Right lung (tissue), 5 donors: Measurements from ENCODE around the gene TACR2. TPM values are rescaled to one million over a fixed set of nuclear protein-coding genes. Genes with fewer than 3 reads are reported as not detected.

ENCODE experiments used
- DNase-seq, 2 donors: peaks; one replicate each; pipeline ENCODE4 v3.0.0-alpha.2; 2013
- polyA plus RNA-seq, 5 donors: library from polyadenylated mRNA; unstranded; fragments of 120-200 nt; gene quantifications; one replicate each; pipeline versions ENCODE4 v1.2.1 to v1.2.3, GENCODE V29; 2013; ENCODE audit warnings: inconsistent platforms in 1 of 5, low replicate concordance in 1 of 5; ENCODE audit not compliant: insufficient read length in 5 of 5, insufficient read depth in 1 of 5

Gene TACR2
- polyA plus RNA-seq, 5 donors = 0.45 to 1.0 (median 0.57) TPM

DNA sequence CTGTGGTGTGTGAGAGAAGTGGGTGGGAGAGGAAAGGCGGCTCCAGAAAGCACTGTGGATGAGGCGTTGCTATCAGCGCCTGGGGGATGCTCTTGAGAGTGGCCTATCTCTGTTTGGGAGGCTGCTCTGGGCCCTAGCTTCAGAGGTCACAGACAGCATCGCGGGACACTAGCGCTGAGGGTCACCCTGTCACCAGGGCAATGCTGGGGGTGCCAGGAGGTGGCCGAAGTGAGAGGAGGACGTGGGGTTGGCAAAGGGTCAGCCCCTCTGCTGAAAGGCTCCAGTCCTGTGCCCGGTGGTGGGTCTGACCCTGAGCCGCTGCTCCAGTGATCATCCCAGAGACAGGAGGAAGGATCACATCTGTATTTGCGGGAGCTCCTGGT is 3.0 kb upstream of the TACR2 start:
- DNase-seq = no peak

DNA sequence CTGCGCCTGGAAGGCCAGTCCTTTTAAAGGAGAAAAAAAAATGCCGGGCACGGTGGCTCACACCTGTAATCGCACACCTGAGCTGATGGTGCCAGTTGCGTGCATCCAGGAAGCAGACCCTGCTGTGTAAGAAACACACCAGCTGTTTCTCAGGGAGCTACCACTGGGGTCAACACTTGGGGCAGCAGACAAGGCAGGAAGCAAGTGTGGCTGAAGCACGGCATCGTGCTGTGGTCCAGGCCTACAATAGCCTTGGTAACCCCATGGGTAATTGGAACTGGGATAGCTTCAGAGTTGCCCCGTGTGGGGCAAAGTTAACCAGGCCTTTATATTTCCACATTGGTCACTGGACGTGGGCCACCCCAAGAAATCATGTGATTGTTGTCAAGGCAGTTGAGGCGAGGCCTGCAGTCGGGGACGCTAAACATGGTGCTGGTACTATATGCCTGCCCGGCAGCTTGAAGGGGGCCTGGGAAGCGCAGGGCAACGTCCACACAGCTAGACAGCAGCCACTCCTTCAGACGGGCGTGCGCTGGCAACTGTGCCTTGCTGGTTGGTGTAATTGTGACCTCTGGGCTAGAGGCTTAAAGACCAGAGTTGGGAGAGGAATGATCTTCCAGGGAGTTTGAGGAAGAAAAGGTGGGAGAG is 2.5 kb upstream of the TACR2 start:
- DNase-seq = no peak

DNA sequence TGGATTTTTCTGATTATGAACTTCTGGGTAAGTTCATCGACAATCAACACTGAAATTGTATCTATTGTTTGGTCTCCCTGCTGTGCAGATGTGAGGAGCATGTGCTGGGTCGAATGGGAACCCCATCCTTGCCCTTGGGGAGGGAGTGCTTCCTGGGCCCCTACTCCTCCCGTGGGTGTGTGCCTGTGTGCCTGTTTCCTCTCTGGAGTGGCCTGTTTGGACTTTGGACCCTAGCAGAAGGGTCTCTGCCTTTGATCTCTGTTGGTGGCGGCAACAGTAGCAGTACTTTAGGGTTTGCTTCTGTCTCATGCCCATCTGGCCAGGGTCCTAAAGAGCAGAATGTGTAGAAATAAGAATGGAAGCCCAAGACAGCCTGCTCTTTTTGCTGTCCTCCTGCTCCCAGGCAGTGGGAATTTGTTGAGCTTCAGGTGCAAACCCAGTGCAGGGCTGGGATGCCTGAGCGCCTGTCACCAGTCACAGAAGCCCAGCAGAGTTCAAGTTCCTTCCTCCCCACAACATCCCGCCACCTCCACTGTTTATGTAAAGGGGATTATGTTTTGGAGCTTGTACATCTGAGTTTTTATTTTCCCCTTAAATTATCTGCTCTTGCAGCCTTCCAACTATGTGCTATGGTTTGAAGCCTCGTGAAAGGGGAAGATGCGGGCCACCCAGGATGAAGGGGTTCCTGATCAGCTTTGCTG is 1.5 kb upstream of the TACR2 start:
- no peak for DNase-seq

DNA sequence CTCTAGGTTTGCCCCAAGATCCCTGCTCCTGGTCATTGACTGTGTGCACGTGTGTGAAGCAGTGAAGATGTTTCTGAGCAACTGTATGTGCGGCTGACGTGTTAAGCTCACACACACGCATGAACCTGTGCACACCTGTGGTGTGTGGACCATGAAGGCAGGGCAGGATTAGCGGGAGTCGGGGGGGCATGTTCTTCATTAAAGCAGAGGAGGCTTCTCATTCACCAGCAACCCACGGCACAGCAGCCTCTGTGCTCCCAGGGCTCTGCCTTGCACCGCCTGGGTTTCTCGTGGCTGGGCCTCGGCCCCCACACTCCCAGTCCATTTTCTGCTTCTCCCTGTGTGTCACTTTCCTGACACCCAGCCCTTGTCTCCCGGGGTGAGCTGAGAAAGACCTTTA is 824 bp upstream of the TACR2 start:
- DNase-seq = no peak

DNA sequence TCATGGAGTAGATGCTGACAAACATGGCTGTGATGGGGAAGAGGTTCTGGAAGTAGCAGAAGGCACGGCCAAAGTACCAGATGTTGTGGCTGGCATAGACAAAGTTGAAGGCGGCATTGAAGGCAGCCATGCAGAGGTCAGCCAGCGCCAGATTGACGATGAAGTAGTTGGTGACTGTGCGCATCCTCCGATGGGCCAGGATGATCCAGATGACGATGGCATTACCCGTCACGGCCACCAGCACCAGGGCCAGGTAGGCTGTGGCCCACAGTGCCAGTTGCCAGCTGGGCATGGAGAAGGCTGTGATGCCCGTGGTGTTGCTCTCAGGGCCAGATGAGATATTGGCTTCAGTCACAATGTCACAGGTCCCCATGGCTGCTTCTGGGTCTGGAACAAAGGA is 767 bp downstream of the TACR2 start:
- no peak for DNase-seq

DNA sequence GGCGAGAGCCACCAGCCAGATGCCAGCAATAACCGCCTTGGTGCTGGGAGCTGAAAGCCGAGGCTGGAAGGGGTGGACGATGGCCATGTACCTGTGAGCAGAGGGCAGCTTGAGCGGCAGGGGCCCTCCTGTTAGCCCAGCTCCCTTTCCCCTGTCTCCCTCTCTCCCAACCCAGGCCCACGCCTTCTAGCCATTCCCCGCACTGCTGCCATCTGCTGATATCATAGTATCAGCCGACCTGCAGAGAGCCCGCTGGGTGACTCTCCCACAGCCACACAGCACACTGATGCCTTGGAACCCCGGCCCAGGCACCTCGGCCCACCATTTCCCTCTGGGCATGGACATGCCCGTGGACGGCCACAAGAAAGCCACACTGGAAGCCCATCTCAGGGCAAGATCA is 1.7 kb downstream of the TACR2 start:
- DNase-seq = no peak

DNA sequence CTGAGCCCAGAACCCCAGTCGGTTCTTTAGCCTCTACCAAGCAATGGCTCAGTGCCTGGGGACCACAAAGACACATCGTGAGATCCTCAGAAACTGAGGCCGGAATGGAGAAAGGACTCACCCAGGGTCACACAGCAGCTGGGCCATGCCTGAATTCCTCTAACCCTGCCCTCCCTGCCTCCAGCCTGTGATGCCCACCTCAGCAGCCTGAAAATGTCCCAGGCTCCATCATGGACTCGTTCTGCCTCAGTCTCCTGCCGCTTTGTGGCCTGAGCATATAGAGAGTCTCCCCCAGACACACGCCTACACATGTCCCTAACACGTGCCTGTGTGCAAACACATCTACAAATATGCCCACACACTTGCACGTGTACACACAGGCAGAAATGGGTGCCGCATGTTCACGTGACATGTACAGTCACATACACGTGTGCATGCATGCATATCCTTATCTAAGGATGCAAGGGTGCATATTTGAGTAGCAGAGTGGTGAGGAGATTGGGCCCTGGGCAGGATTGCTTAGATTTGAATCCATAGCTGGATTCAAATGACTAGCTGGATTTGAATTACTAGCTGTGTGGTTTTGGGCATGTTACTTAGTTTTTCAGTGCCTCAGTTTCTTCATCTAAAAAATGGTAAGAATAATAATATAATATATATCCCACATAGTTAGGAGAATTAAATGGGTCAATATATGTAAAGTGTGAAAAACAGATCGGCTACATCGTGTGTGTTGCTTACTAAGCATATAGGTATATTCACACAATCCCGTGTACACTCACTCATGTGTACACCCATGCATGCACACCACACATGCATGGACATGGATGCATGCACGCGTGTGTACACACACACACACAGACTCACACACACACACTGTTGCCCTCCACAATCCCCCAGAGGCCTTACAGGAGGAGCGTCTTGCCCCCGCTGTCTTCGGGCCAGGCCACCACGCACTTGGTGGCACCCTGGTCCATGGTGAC is 2.4 kb downstream of the TACR2 start:
- DNase-seq = no peak

DNA sequence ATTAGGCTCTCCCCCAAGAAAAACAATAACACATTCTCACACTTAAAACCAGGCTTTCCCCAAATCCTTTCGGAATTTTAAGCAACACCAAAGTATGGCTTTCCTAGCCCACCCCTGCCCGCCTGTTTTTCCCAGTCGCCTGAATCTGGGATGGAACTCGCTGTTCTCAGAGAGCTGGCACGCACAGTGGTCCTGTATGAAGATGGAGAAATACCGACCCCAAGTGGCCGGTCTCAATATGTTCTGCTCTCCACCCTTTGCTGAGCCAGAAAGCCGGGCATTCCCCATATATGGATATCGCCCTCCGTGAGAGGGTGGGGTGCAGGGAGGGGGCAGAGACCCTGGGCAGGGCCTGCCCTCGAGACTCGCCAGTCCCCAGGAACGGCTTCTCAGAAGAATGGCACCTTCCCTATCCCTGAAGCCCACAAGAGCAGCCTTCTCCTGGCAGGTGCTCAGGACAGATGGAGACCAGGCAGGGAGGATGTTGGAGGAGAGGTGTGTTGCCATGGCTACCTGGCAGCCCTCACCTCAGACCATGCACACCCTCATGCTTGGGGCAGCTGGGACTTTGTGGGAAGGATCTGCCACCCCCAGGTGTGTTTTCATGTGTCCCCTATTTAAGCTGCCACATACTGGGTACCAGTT is 3.4 kb downstream of the TACR2 start:
- peak in 1 of 2 donors; percentile 67 for DNase-seq

DNA sequence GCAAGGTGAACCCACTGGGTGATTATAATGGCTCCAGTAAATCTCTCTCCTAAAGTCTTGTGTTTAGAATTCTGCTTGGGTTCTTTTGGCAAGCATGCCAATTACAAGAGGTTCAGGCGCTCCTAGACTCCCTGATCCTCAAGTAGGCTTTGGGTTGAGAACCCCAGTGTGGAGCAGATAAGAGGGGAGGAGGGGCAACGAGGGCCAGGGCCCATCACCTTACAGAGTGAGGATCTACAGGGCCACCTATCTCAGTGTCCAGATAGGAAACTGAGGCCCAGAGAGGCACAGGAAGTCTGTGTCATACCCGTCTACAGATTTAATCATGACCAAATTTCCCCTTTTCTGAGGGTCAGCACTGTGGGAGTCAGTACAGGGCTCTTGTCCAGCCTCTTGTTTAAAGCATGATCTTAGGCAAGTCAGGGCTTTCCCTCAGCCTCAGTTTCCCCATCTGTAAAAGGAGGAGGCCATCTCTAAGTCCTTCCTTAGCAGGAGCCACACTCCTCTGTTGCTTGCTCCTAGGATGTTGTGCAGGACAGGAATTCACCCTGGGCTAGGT is 4.4 kb downstream of the TACR2 start:
- DNase-seq = no peak

DNA sequence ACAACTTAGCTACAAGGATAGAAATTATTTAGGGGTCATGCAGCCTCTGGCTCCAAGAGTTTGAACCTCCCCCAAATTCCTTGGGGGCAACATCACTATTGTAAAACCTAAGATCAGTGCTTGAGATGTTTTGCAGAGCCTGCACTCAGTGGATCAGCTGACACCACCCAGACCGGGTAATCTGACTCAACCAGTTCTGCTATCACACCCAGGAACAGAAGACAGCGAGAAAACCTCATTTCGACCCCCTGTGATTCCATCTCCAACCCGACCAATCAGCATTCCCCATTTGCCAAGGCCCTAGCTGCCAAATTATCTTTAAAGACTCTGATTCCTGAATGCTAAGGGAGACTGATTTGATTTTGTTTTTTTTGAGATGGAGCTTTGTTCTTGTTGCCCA is 5.2 kb downstream of the TACR2 start:
- DNase-seq = no peak

DNA sequence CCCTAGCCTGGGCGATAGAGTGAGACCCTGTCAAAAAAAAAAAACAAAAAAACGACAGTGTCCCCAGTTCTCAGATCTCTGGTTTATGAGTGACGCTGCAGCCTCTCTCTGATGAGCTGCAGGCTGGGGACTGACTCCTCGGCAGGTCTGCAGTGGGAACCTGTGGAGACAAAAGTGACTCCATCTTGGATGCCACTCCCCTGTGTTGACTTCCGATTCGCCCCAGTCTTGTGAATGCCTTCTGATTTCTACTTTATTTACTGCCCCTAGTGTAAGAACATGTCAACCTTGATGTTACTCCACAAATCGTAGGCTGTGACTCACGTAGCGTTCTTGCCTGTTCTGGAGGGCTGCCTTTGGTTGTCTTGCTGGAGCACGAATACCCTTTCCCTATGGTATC is 6.2 kb downstream of the TACR2 start:
- no peak for DNase-seq

DNA sequence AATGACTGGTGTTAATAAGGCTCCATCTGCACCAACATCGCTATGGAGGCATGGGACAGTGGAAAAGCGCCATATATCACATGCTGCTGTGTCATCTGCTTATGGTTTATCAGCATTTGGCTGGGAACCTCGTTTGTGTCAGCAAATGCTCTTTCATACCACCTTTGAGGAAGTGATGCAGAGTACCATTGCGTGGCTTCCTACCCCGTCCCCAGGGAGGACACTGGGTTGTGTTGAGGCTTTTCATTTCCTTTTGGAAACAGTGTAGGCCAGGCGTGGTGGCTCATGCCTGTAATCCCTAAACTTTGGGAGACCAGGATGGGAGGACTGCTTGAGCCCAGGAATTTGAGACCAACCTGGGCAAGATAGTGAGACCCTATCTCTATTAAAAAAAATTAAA is 6.8 kb downstream of the TACR2 start:
- no peak for DNase-seq

DNA sequence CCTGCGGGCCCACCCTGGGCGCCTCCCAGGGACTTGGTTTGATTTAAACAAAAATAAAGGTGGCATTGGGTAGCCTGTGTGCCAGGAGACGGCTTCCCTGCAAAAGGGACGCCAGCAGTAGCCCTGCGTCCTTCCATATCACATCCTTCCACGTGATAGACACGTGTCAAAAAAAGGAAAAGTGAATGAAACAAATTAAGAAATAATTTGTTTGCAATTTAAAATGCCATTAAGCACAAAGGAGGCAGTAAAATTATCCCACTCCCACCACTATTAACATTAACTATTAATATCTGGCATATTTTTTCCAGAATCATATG is 7.6 kb downstream of the TACR2 start:
- no peak for DNase-seq

DNA sequence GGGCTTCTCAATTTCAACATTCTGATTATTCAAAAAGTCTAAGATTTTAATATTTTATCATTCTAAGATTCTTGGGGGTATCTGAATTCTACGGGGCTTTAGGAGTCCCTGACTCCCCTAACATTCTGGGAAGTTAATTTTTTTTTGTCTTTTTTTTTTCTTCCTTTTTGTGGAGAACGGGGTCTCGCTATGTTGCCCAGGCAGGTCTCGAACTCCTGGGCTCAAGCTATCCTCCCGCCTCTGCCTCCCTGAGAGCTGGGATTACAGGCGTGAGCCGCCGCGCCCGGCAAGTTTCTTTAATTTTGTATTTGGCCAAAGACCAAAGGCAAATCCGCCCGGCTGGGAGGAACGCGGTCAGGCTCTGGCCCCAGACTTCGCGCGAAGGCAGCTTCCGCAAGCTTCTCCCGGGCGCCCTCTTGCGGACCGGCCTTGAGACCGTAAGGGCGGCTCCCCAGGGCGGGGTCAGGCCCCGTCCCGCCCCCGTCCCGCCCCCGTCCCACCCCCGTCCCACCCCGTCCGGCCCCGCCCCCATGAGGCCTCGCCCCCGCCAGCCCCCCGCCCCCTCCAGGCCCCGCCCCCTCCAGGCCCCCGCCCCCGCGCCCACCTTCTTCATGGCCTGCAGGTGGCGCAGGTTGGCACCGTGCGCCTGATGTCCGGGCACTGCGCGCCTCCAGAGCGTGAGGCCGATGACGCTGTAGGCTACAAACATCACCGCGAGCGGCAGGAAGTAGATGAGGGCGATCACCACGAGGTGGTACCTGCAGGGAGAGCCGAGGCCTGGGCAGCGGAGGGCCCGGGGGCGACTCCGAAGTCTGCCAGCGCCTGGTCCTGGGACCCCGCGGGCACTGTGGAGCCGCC is 8.2 kb downstream of the TACR2 start:
- DNase-seq = peak; percentile 91

DNA sequence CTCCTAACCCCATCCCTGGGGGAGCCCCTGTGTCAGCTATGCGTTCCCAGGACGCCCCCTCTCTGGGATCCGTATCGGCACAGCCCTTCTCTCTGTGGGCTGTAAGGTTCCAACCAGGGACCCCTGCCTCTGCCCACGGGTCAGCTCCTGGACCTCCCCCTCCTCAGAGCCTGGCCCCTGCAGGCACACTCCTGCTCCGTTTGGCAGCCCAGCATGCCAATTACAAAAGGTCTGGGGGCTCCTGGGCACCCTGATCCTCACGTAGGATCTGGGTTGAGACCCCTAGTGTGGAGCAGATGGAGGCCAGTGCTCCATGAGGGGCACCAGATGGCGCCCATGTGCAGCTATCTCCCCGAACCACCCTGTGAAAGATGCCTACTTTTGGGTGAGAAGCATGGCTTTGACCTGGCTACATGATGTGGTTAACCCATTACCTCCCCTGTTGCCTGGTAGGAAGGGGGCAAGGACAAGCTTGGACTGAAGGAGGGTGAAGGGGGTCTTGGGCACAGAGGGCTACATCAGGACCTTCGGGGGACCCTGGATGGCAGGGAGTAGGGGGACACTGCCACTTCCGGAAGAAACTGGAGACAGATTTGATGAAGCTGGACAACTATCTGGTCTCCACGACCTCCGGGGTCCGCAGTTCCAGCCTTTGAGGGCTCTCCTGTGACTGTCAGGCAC is 9.0 kb downstream of the TACR2 start:
- no peak for DNase-seq

DNA sequence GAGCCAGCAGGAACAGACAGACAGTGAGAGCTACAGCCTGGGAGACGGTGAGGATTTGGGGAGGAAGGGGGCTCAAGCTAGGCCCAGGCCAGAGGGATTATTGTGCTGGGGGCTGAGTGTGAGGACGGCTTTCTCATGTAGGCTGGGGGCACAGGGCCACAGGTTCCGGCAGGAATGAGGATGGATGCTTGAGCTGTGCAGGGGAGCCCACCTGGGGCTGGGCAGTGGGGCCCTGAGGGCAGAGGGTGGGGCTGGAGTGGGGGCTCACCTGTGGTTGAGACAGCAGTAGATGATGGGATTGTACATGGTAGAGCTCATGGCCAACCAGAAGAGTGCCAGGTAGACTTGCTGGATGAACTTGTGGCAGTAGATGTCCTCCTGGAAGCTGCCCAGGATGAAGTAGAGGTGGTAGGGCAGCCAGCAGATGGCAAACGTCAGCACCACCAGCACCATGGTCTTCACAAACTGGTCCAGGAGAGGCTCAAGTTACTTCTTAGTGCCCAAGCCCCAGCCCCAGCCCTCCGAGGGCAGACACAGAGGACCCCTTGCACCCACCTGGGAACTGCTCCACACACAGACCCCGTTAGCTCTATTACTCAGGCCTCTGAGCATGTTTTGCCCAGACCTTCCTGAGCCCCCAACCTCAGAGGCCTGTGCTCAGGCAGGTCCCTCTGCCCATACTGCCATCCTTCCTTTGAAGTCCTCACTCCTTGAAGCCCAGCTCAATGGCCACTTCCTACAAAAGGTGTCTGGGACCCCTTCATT is 9.7 kb downstream of the TACR2 start:
- DNase-seq = no peak

DNA sequence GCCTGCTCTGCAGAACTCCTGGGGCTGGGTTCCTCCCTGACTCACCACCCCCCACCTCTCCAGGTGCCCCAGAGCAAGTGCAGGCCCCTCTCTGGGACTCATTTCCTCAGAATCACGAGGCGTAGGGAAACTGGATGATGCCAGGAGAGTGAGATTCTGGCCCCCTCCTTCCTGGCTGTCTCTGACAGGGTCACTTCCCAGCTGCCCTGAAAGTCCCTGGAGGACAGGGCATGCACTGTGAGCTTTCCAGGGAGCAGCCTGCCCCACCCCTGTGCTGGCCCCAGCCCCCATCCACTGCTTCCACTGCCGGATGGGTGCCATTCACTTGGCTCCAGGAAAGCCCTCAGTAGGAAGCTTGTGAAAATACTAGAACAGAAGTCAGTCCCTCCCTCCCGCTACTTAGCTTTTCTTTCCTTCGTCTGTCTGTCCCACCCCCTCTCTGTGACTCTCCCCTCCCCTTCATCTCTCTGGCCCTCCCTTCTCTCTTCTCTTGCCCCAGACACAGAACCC is 10.4 kb downstream of the TACR2 start:
- no peak for DNase-seq

DNA sequence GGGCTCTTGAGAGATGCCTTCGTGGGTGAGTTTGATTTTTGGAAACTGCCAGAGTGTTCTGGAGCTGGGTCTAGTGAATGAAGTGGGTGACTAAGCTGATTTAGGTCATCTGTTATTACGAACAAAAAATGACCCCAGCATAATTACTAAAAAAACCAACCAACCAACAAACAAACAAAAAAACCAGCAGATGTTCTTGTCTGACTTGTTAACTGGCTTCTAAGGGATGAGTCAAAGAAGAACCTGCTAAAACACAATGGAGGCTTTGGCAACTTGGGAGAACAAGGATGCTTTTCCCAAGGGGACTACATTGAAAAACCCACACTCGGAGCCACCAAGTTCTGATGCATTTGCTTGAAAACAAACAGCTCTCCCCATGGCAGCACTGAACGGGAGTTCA is 11.5 kb downstream of the TACR2 start:
- no peak for DNase-seq

DNA sequence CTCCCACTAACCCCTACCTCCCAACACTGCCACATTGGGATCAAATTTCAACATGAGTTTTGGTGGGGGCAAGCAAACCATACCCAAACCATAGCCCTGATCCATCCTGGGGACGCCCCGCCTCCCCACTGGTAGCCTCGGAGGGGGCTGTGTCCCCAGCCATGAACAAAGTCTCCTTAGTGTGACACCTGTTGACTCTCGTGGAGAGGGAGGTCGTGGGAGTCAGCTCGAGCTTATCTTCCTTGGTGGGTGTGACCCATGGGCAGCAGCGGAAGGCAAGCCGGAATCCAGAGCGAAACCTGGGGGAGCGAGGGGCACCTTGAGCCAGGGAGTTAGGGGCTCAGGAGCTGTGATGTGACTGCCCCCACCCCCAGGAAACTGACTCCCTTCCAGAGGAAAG is 11.9 kb downstream of the TACR2 start:
- DNase-seq = no peak
